GM10266 (cell line): ENCODE measurements around the gene ACOT9.

ENCODE experiments used
- DNase-seq: peaks from one replicate; pipeline ENCODE4 v3.0.0; 2012; ENCODE audit errors: extremely low spot score
- CTCF ChIP-seq: IDR thresholded peaks from 2 replicates; pipeline ENCODE4 v1.5.1; 2012; ENCODE audit warnings: mild to moderate bottlenecking, low read depth; ENCODE audit not compliant: control insufficient read depth, insufficient read depth; ENCODE audit errors: missing control alignments

Gene ACOT9

GRCh38 chrX:23742697-23743622 is at the start of gene ACOT9:
Gene ACOT9, minus strand, starts transcription at chrX:23743276. Its CDS starts 132 bp downstream, at chrX:23743144.
- TF ChIP-seq CTCF = no peak
- peak; percentile 81 for DNase-seq

GRCh38 chrX:23790155-23790497 is 47.0 kb upstream of the ACOT9 start:
- no peak for DNase-seq

GRCh38 chrX:23789386-23790154 is 46.5 kb upstream of the ACOT9 start:
- no peak for TF ChIP-seq CTCF

More at GRCh38 chrX:23790155-23790497, 47.0 kb upstream of the ACOT9 start:
- no peak for TF ChIP-seq CTCF

GRCh38 chrX:23788946-23789345 is 45.9 kb upstream of the ACOT9 start:
- TF ChIP-seq CTCF = no peak
- DNase-seq = no peak

More at GRCh38 chrX:23789386-23790154, 46.5 kb upstream of the ACOT9 start:
- DNase-seq = no peak

GRCh38 chrX:23788521-23788920 is 45.4 kb upstream of the ACOT9 start:
- DNase-seq = no peak
- no peak for TF ChIP-seq CTCF

- no peak for DNase-seq
- no peak for TF ChIP-seq CTCF
These were observed 44.7 kb upstream of the ACOT9 start for GRCh38 chrX:23787745-23788118.
